ENCODE data around the gene CPSF3.

Gene CPSF3

DNA sequence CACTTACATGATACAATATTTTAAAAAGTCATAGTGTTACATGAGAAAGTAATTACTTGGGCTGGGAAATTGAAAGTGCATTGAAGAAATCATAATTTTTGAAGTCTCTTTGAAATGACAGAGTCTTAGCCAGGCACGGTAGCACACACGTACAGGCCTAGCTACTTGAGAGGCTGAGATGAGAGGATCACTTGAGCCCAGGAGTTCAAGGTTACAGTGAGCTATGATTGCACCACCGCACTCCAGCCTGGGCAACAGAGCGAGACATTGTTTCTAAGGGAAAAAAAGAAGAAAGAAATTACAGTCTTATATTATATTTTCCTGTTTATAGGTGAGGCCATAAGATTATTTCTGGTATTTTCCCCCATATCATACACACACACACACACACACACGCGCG lies 41.7 kb downstream of the CPSF3 start:
- no peak for TF ChIP-seq FOXM1 (IDR thresholded peaks at IDR 0.05; ENCODE audit: borderline replicate concordance, low read depth)
- no peak for TF ChIP-seq CREB1 (IDR thresholded peaks at IDR 0.05; ENCODE audit: low read depth)
- TF ChIP-seq EGR1 (IDR thresholded peaks at IDR 0.05): no peak
- TF ChIP-seq, protein P1, sequence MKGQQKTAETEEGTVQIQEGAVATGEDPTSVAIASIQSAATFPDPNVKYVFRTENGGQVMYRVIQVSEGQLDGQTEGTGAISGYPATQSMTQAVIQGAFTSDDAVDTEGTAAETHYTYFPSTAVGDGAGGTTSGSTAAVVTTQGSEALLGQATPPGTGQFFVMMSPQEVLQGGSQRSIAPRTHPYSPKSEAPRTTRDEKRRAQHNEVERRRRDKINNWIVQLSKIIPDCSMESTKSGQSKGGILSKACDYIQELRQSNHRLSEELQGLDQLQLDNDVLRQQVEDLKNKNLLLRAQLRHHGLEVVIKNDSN (IDR thresholded peaks at IDR 0.05): no peak
- no peak for TF ChIP-seq EP300 (IDR thresholded peaks at IDR 0.05; ENCODE audit: borderline replicate concordance)
- TF ChIP-seq TAF1 (IDR thresholded peaks at IDR 0.05; ENCODE audit: low read depth): no peak
- TF ChIP-seq, protein P2, sequence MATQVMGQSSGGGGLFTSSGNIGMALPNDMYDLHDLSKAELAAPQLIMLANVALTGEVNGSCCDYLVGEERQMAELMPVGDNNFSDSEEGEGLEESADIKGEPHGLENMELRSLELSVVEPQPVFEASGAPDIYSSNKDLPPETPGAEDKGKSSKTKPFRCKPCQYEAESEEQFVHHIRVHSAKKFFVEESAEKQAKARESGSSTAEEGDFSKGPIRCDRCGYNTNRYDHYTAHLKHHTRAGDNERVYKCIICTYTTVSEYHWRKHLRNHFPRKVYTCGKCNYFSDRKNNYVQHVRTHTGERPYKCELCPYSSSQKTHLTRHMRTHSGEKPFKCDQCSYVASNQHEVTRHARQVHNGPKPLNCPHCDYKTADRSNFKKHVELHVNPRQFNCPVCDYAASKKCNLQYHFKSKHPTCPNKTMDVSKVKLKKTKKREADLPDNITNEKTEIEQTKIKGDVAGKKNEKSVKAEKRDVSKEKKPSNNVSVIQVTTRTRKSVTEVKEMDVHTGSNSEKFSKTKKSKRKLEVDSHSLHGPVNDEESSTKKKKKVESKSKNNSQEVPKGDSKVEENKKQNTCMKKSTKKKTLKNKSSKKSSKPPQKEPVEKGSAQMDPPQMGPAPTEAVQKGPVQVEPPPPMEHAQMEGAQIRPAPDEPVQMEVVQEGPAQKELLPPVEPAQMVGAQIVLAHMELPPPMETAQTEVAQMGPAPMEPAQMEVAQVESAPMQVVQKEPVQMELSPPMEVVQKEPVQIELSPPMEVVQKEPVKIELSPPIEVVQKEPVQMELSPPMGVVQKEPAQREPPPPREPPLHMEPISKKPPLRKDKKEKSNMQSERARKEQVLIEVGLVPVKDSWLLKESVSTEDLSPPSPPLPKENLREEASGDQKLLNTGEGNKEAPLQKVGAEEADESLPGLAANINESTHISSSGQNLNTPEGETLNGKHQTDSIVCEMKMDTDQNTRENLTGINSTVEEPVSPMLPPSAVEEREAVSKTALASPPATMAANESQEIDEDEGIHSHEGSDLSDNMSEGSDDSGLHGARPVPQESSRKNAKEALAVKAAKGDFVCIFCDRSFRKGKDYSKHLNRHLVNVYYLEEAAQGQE (IDR thresholded peaks at IDR 0.05; ENCODE audit: low read depth): no peak
- TF ChIP-seq TEAD4 (IDR thresholded peaks at IDR 0.05): no peak
- no peak for TF ChIP-seq CEBPB (IDR thresholded peaks at IDR 0.05)
- no peak for TF ChIP-seq TCF12 (IDR thresholded peaks at IDR 0.05; ENCODE audit: low read depth)
- TF ChIP-seq ZBTB7A (IDR thresholded peaks at IDR 0.05; ENCODE audit: low read depth): no peak
- no peak for TF ChIP-seq YY1 (IDR thresholded peaks at IDR 0.05; ENCODE audit: low read depth)
- TF ChIP-seq RAD21 (IDR thresholded peaks at IDR 0.05; ENCODE audit: low read depth): no peak
- TF ChIP-seq NFIC (IDR thresholded peaks at IDR 0.05): no peak
- TF ChIP-seq MAX (IDR thresholded peaks at IDR 0.05): no peak

DNA sequence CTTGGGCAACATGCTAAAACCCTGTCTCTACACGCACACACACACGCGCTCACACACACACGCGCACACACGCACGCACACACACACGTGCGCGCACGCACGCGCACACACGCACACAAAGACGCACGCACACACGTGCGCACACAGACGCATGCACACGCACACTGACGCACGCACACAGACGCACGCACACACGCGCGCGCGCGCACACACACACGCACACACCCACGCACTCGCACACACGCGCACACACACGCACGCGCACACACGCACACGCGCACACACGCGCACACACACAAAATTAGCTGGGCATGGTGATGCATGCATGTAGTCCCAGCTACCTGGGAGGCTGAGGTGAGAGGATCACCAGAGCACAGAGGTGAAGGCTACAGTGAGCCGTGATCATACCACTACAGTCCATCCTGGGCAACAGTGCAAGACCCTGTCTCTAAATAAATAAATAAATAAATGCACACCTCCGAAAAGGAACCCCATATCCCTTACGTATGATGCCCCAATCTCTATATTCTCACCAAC lies 42.8 kb downstream of the CPSF3 start:
- no peak for TF ChIP-seq YY1 (IDR thresholded peaks at IDR 0.05; ENCODE audit: low read depth)
- TF ChIP-seq TAF1 (IDR thresholded peaks at IDR 0.05; ENCODE audit: low read depth): no peak

DNA sequence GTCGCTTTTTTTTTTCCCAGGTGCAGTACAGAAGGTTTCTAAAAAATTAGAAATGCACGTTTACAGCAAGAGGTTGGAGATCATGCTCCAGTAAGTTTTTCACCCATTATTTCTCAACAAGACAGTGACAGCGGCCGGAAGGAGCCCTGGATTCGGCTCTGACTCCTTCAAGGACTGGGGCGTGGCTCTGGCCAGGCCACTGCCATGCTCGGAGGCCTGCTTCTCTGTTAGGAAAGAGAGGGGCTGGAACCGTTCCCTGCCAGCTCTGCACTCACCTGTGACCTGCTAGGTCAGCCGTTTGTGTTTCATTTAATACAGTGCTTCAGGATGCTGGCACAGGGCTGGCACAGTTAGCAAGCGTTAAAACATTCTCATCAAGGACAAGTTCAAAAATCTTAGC lies 44.2 kb downstream of the CPSF3 start:
- TF ChIP-seq CEBPB (IDR thresholded peaks at IDR 0.05) (peak; percentile 68), NFIC (IDR thresholded peaks at IDR 0.05) (peak; percentile 79), TEAD4 (IDR thresholded peaks at IDR 0.05) (no peak), EP300 (IDR thresholded peaks at IDR 0.05; ENCODE audit: borderline replicate concordance) (peak; percentile 18; the same call in 1 of the 2 replicates), ZBTB7A (IDR thresholded peaks at IDR 0.05; ENCODE audit: low read depth) (no peak), MAX (IDR thresholded peaks at IDR 0.05) (0 out of 2 replicates have a peak, but pooled peaks have one; percentile 31)
- TF ChIP-seq, protein P1 (IDR thresholded peaks at IDR 0.05): no peak
- TF ChIP-seq, protein P2 (IDR thresholded peaks at IDR 0.05; ENCODE audit: low read depth): no peak

GRCh38 chr2:9471206-9471605 lies 47.8 kb downstream of the CPSF3 start:
- TF ChIP-seq FOXM1 (IDR thresholded peaks at IDR 0.05; ENCODE audit: borderline replicate concordance, low read depth) (no peak), NFIC (IDR thresholded peaks at IDR 0.05) (no peak), ZBTB7A (IDR thresholded peaks at IDR 0.05; ENCODE audit: low read depth) (no peak), CEBPB (IDR thresholded peaks at IDR 0.05) (no peak), MAX (IDR thresholded peaks at IDR 0.05) (no peak), TEAD4 (IDR thresholded peaks at IDR 0.05) (no peak), RAD21 (IDR thresholded peaks at IDR 0.05; ENCODE audit: low read depth) (no peak), EGR1 (IDR thresholded peaks at IDR 0.05) (no peak)
- TF ChIP-seq, protein P2 (IDR thresholded peaks at IDR 0.05; ENCODE audit: low read depth): no peak
- TF ChIP-seq, protein P1 (IDR thresholded peaks at IDR 0.05): no peak

All from Ishikawa (cell line).